ENCODE measurements around the gene SOX6.

GRCh38 chr11:15920856-15921629, 435.3 kb downstream of the SOX6 start:
- TF ChIP-seq, protein P1, sequence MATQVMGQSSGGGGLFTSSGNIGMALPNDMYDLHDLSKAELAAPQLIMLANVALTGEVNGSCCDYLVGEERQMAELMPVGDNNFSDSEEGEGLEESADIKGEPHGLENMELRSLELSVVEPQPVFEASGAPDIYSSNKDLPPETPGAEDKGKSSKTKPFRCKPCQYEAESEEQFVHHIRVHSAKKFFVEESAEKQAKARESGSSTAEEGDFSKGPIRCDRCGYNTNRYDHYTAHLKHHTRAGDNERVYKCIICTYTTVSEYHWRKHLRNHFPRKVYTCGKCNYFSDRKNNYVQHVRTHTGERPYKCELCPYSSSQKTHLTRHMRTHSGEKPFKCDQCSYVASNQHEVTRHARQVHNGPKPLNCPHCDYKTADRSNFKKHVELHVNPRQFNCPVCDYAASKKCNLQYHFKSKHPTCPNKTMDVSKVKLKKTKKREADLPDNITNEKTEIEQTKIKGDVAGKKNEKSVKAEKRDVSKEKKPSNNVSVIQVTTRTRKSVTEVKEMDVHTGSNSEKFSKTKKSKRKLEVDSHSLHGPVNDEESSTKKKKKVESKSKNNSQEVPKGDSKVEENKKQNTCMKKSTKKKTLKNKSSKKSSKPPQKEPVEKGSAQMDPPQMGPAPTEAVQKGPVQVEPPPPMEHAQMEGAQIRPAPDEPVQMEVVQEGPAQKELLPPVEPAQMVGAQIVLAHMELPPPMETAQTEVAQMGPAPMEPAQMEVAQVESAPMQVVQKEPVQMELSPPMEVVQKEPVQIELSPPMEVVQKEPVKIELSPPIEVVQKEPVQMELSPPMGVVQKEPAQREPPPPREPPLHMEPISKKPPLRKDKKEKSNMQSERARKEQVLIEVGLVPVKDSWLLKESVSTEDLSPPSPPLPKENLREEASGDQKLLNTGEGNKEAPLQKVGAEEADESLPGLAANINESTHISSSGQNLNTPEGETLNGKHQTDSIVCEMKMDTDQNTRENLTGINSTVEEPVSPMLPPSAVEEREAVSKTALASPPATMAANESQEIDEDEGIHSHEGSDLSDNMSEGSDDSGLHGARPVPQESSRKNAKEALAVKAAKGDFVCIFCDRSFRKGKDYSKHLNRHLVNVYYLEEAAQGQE (IDR thresholded peaks at IDR 0.05; ENCODE audit: insufficient read depth in 1 of 2, low read depth in 2 of 2, low read length in 2 of 2): no peak
- TF ChIP-seq POLR2AphosphoS5 (IDR thresholded peaks at IDR 0.05; ENCODE audit: low read depth, low read length) (no peak), SIN3A (IDR thresholded peaks at IDR 0.05; ENCODE audit: borderline replicate concordance, insufficient read depth, low read length) (no peak), TAF1 (IDR thresholded peaks at IDR 0.05; ENCODE audit: borderline replicate concordance, insufficient read depth, low read length) (no peak), FOXP2 (optimal IDR thresholded peaks at IDR 0.05; ENCODE audit: borderline replicate concordance, extremely low read depth, extremely low read length, insufficient read depth) (no peak)
